HCT116 (cell line): ENCODE data around the gene ZNF746. TPM values are rescaled to one million over a fixed set of nuclear protein-coding genes. Genes with fewer than 3 reads are reported as not detected.

ENCODE experiments used
- ATAC-seq: fragments of 200-7000 bp; cut with Tn5 transposase; 2 replicates; pipeline ENCODE4 v1.9.1; 2020; ENCODE audit warnings: mild to moderate bottlenecking, moderate library complexity
- BruUV-seq: library from RNA; stranded (reverse); fragments of 400-500 nt; replicated peaks from 2 replicates; lab custom pipeline; 2021; lab: Mats Ljungman, UMichigan
- CTCF ChIA-PET: fragments of 300-600 bp; sonication (Branson Sonifier 250); formaldehyde crosslinking; loops from one replicate; lab custom pipeline; 2021; ENCODE audit warnings: antibody characterized with exemption; lab: Charles Lee
- POLR2A ChIA-PET: fragments of 300-600, 350-600 bp; sonication (Branson Sonifier 250); formaldehyde crosslinking; loops from one replicate; lab custom pipeline; 2021; ENCODE audit warnings: antibody characterized with exemption; lab: Charles Lee
- RAD21 ChIA-PET, 2 experiments: fragments of 300-600 bp; sonication (Branson Sonifier 250); formaldehyde crosslinking; loops; one replicate each; lab custom pipeline; 2023; ENCODE audit warnings: low total read pairs in 2 of 2; ENCODE audit not compliant: uncharacterized antibody in 2 of 2, unreplicated experiment in 2 of 2, low non-redundant PET in 1 of 2; lab: Charles Lee
- DNase-seq: peaks from one replicate; pipeline ENCODE4 v3.0.0-alpha.2; 2010; ENCODE audit warnings: low read depth, low spot score
- H2AFZ ChIP-seq: fragments of 200-600 bp; shearing (Covaris generic), sonication (generic); 2 replicates; pipeline ENCODE4 v1.6.1; 2017; ENCODE audit warnings: low read depth, mixed run types, mixed read lengths, antibody characterized with exemption, low read length; ENCODE audit not compliant: poor library complexity, severe bottlenecking
- H3K27ac ChIP-seq: 2 replicates; pipeline ENCODE4 v1.5.1; 2012; ENCODE audit warnings: low read depth, low read length
- H3K27me3 ChIP-seq: fragments of 200-600 bp; sonication (generic); 2 replicates; pipeline ENCODE4 v1.6.1; 2016; ENCODE audit warnings: mixed run types, low read length, mixed read lengths; ENCODE audit not compliant: insufficient read depth
- H3K36me3 ChIP-seq, 2 experiments: fragments of 200-500 bp in 1 of 2; fragments of 200-600 bp in 1 of 2; sonication (Bioruptor generic) in 1 of 2; sonication (generic) in 1 of 2; 2 replicates each; pipeline versions ENCODE4 v1.5.1 to v1.6.1; 2014 to 2016; ENCODE audit warnings: low read length in 2 of 2, inconsistent platforms in 1 of 2, mixed read lengths in 1 of 2, mixed run types in 1 of 2; ENCODE audit not compliant: insufficient read depth in 2 of 2, control insufficient read depth in 1 of 2
- H3K4me1 ChIP-seq, 2 experiments: fragments of 200-600 bp in 1 of 2; sonication (generic) in 1 of 2; 2 replicates each; pipeline versions ENCODE4 v1.5.1 to v1.6.1; 2012 to 2017; ENCODE audit warnings: low read length in 2 of 2, inconsistent platforms in 1 of 2, mild to moderate bottlenecking in 1 of 2, mixed read lengths in 1 of 2, mixed run types in 1 of 2, moderate library complexity in 1 of 2; ENCODE audit not compliant: insufficient read depth in 2 of 2, control insufficient read depth in 1 of 2
- H3K4me2 ChIP-seq: fragments of 200-600 bp; sonication (generic); 2 replicates; pipeline ENCODE4 v1.6.1; 2017; ENCODE audit warnings: mixed run types, low read length, mixed read lengths
- H3K4me3 ChIP-seq, 2 experiments: fragments of 200-600 bp in 1 of 2; sonication (generic) in 1 of 2; replicated peaks in 1 of 2; 2 replicates each; pipeline ENCODE4 v1.5.1; 2011 to 2016; ENCODE audit warnings: low read length in 2 of 2, control low read depth in 1 of 2, low read depth in 1 of 2, mild to moderate bottlenecking in 1 of 2, mixed read lengths in 1 of 2, mixed run types in 1 of 2
- H3K79me2 ChIP-seq: fragments of 200-600 bp; sonication (generic); 2 replicates; pipeline ENCODE4 v1.6.1; 2017; ENCODE audit warnings: mild to moderate bottlenecking, mixed run types, low read length, moderate library complexity, mixed read lengths; ENCODE audit not compliant: insufficient read depth
- H3K9ac ChIP-seq: fragments of 200-600 bp; sonication (generic); 2 replicates; pipeline ENCODE4 v1.6.1; 2016; ENCODE audit warnings: low read length, mixed read lengths
- H3K9me2 ChIP-seq: fragments of 200-600 bp; sonication (generic), shearing (Covaris generic); 2 replicates; pipeline ENCODE4 v1.6.1; 2017; ENCODE audit warnings: mixed run types, mild to moderate bottlenecking, moderate library complexity; ENCODE audit not compliant: insufficient read depth
- H3K9me3 ChIP-seq, 2 experiments: fragments of 200-500 bp in 1 of 2; fragments of 200-600 bp in 1 of 2; sonication (Bioruptor generic) in 1 of 2; sonication (generic) in 1 of 2; 2 replicates each; pipeline ENCODE4 v1.6.1; 2014 to 2017; ENCODE audit warnings: low read length in 2 of 2, mixed read lengths in 2 of 2, inconsistent platforms in 1 of 2, low read depth in 1 of 2, mild to moderate bottlenecking in 1 of 2, mixed run types in 1 of 2, moderate library complexity in 1 of 2; ENCODE audit not compliant: control insufficient read depth in 1 of 2, insufficient read depth in 1 of 2
- H4K20me1 ChIP-seq: fragments of 200-600 bp; sonication (generic), shearing (Covaris generic); 2 replicates; pipeline ENCODE4 v1.6.1; 2017; ENCODE audit warnings: mixed run types, mild to moderate bottlenecking, moderate library complexity; ENCODE audit not compliant: insufficient read depth
- ATF3 ChIP-seq: IDR thresholded peaks from 2 replicates; pipeline ENCODE4 v1.6.1; 2012
- EZH2 ChIP-seq: fragments of 200-600 bp; sonication (generic); IDR thresholded peaks from 2 replicates; pipeline ENCODE4 v1.6.1; 2017; ENCODE audit warnings: antibody characterized with exemption, mixed run types
- EZH2phosphoT487 ChIP-seq: fragments of 200-600 bp; IDR thresholded peaks from 2 replicates; pipeline ENCODE4 v1.6.1; 2018; ENCODE audit warnings: antibody characterized with exemption, borderline replicate concordance
- POLR2AphosphoS5 ChIP-seq: IDR thresholded peaks from 2 replicates; pipeline ENCODE4 v1.6.1; 2011; ENCODE audit warnings: mild to moderate bottlenecking, low read depth, low read length, moderate library complexity
- RAD21 ChIP-seq: IDR thresholded peaks from 2 replicates; pipeline ENCODE4 v1.6.1; 2012; ENCODE audit warnings: low read depth, mild to moderate bottlenecking
- SIN3A ChIP-seq: IDR thresholded peaks from 2 replicates; pipeline ENCODE4 v1.6.1; 2012; ENCODE audit warnings: low read depth
- ZBTB33 ChIP-seq: IDR thresholded peaks from 2 replicates; pipeline ENCODE4 v1.6.1; 2011; ENCODE audit warnings: mild to moderate bottlenecking, low read length, moderate library complexity; ENCODE audit not compliant: insufficient replicate concordance; ENCODE audit errors: extremely low read depth
- intact Hi-C: fragments of 100-400 bp; cut with micrococcal nuclease; formaldehyde crosslinking; loops from 2 replicates; pipeline ENCODE4 v1.10.0; 2022
- total RNA-seq: library from RNA; stranded (reverse); gene quantifications from one replicate; pipeline ENCODE4 v1.2.1, GENCODE V29; 2021; ENCODE audit not compliant: unreplicated experiment

Gene ZNF746
- total RNA-seq, 1 experiment from 2014 or later, result 18.7 TPM

GRCh38 chr7:149427096-149427680 is 70.4 kb downstream of the ZNF746 start:
- RAD21 ChIA-PET, result no interaction called here
- Histone ChIP-seq H3K27ac (no peak overlapping the region), H3K79me2 (no peaks in the 10 kb centered on the region), H2AFZ (no peak overlapping the region), H3K27me3 (no peaks in the 10 kb centered on the region), H3K4me3 (no peak overlapping the region), H3K4me2 (no peak overlapping the region), H4K20me1 (no peaks in the 10 kb centered on the region), H3K9me2 (no peaks in the 10 kb centered on the region), H3K36me3 (peaks cover under 1 to 3% of the 10 kb centered on the region in 2 experiments; a peak in 2 of 4 replicates), H3K4me1 (peaks cover 0 to 3% of the 10 kb centered on the region in 2 experiments; a peak in 1 of 4 replicates), H3K9me3 (no peaks in the 10 kb centered on the region), H3K9ac (no peak overlapping the region)
- ATAC-seq, result no peak
- TF ChIP-seq EZH2phosphoT487 (no peak), SIN3A (no peak), ATF3 (no peak), RAD21 (no peak), POLR2AphosphoS5 (no peak), EZH2 (no peak), ZBTB33 (no peak)
- POLR2A ChIA-PET, result interaction anchor here (0.7 kb wide), 1 partner anchor 274 kb away, joined by 3 read pairs; no protein-coding TSS in a partner anchor
- BruUV-seq, result no TSS peak
- CTCF ChIA-PET, result no interaction called here
- no peak for DNase-seq
- intact Hi-C loops, result no loop called here
